OCI-LY7 (cell line): Measurements from ENCODE around the gene CNDP2. TPM values are rescaled to one million over a fixed set of nuclear protein-coding genes. Genes with fewer than 3 reads are reported as not detected.

Experiments
- BruUV-seq: library from RNA; stranded (reverse); fragments of 400-500 nt; replicated peaks from 2 replicates; lab custom pipeline; 2021; lab: Mats Ljungman, UMichigan
- CTCF ChIA-PET: fragments of 300-600 bp; sonication (Branson Sonifier 250); formaldehyde crosslinking; loops from one replicate; lab custom pipeline; 2022; ENCODE audit warnings: antibody characterized with exemption; ENCODE audit not compliant: unreplicated experiment; lab: Charles Lee
- POLR2A ChIA-PET: fragments of 300-600 bp; sonication (Branson Sonifier 250); formaldehyde crosslinking; loops from one replicate; lab custom pipeline; 2022; ENCODE audit warnings: antibody characterized with exemption; lab: Charles Lee
- DNase-seq: peaks from one replicate; pipeline ENCODE4 v3.0.0-alpha.2; 2015; ENCODE audit warnings: low spot score
- H2AFZ ChIP-seq: fragments of 200-600 bp; sonication (generic), shearing (Covaris generic); 2 replicates; pipeline ENCODE4 v1.6.1; 2014; ENCODE audit warnings: mild to moderate bottlenecking, antibody characterized with exemption, low read length, moderate library complexity
- H3K27ac ChIP-seq: fragments of 200-600 bp; sonication (generic); 2 replicates; pipeline ENCODE4 v1.5.1; 2014; ENCODE audit warnings: mixed run types, low read depth, mild to moderate bottlenecking, moderate library complexity, low read length, inconsistent platforms; ENCODE audit not compliant: poor library complexity, severe bottlenecking
- H3K36me3 ChIP-seq: fragments of 200-600 bp; sonication (generic); 2 replicates; pipeline ENCODE4 v1.6.1; 2014; ENCODE audit warnings: mild to moderate bottlenecking, antibody characterized with exemption, low read length, moderate library complexity, mixed read lengths; ENCODE audit not compliant: insufficient read depth
- H3K4me1 ChIP-seq: fragments of 200-600 bp; sonication (generic); 2 replicates; pipeline ENCODE4 v1.5.1; 2014; ENCODE audit warnings: mild to moderate bottlenecking, low read length; ENCODE audit not compliant: insufficient read depth, poor library complexity, severe bottlenecking
- H3K4me2 ChIP-seq: fragments of 200-600 bp; sonication (generic); 2 replicates; pipeline ENCODE4 v1.6.1; 2014; ENCODE audit warnings: mild to moderate bottlenecking, low read length
- H3K4me3 ChIP-seq: fragments of 200-600 bp; sonication (generic); 2 replicates; pipeline ENCODE4 v1.5.1; 2014; ENCODE audit warnings: mild to moderate bottlenecking, low read depth, low read length; ENCODE audit not compliant: poor library complexity, severe bottlenecking
- H3K79me2 ChIP-seq: fragments of 200-600 bp; sonication (generic); 2 replicates; pipeline ENCODE4 v1.6.1; 2016; ENCODE audit warnings: low read depth, mild to moderate bottlenecking, low read length, moderate library complexity, mixed read lengths; ENCODE audit not compliant: insufficient read depth
- H3K9me2 ChIP-seq: fragments of 200-600 bp; sonication (generic); 2 replicates; pipeline ENCODE4 v1.6.1; 2016; ENCODE audit warnings: mild to moderate bottlenecking, low read length, mixed read lengths; ENCODE audit not compliant: insufficient read depth
- H3K9me3 ChIP-seq: fragments of 200-600 bp; sonication (generic); 2 replicates; pipeline ENCODE4 v1.6.1; 2014; ENCODE audit warnings: mild to moderate bottlenecking, mixed run types, low read length, mixed read lengths
- H4K20me1 ChIP-seq: fragments of 200-600 bp; sonication (generic); 2 replicates; pipeline ENCODE4 v1.6.1; 2014; ENCODE audit warnings: mild to moderate bottlenecking, antibody characterized with exemption, low read length, moderate library complexity, mixed read lengths; ENCODE audit not compliant: insufficient read depth
- CTCF ChIP-seq: fragments of 200-600 bp; sonication (generic); conservative IDR thresholded peaks from 2 replicates; pipeline ENCODE4 v1.5.1; 2014; ENCODE audit warnings: mild to moderate bottlenecking, antibody characterized with exemption, low read length, moderate library complexity, mixed read lengths
- EZH2phosphoT487 ChIP-seq: fragments of 200-600 bp; sonication (generic); IDR thresholded peaks from 2 replicates; pipeline ENCODE4 v1.6.1; 2018; ENCODE audit warnings: low read depth, borderline replicate concordance, mild to moderate bottlenecking, mixed run types, antibody characterized with exemption, low read length, moderate library complexity, mixed read lengths
- intact Hi-C: fragments of 100-400 bp; cut with micrococcal nuclease; formaldehyde crosslinking; loops from one replicate; pipeline ENCODE4 v1.10.0; 2022; ENCODE audit not compliant: unreplicated experiment
- total RNA-seq, 2 experiments: library from RNA; depleted of rRNA in 1 of 2; stranded (reverse); fragments of >200 nt in 1 of 2; shearing (Covaris generic) in 1 of 2; gene quantifications; 2 replicates each; pipeline ENCODE4 v1.2.3, GENCODE V29; 2014 to 2022

The CNDP2 gene
- total RNA-seq, 2 experiments from 2014 or later: 28.5 to 94.8 TPM

GRCh38 chr18:74447404-74448152 lies 48.6 kb upstream of the CNDP2 start:
- POLR2A ChIA-PET: no interaction called here
- Histone ChIP-seq H4K20me1 (no peaks in the 10 kb centered on the region), H3K4me2 (no peak overlapping the region), H3K9me3 (no peaks in the 10 kb centered on the region), H3K4me3 (no peak overlapping the region), H3K4me1 (no peaks in the 10 kb centered on the region), H3K9me2 (no peaks in the 10 kb centered on the region), H3K79me2 (no peaks in the 10 kb centered on the region), H3K27ac (no peak overlapping the region), H2AFZ (no peak overlapping the region), H3K36me3 (no peaks in the 10 kb centered on the region)
- no TSS peak for BruUV-seq
- CTCF ChIA-PET: no interaction called here
- no peak for DNase-seq
- intact Hi-C loops: no loop called here
- no peak for TF ChIP-seq EZH2phosphoT487
- TF ChIP-seq CTCF: no peak

- Histone ChIP-seq H3K4me3 (no peak overlapping the region), H3K79me2 (no peaks in the 10 kb centered on the region), H3K36me3 (no peaks in the 10 kb centered on the region), H2AFZ (no peak overlapping the region), H3K9me2 (no peaks in the 10 kb centered on the region), H3K4me2 (no peak overlapping the region), H3K27ac (no peak overlapping the region), H4K20me1 (no peaks in the 10 kb centered on the region), H3K4me1 (no peaks in the 10 kb centered on the region), H3K9me3 (no peaks in the 10 kb centered on the region)
- intact Hi-C loops: no loop called here
- POLR2A ChIA-PET: no interaction called here
- TF ChIP-seq EZH2phosphoT487 (no peak), CTCF (no peak)
- BruUV-seq: no TSS peak
- CTCF ChIA-PET: no interaction called here
- no peak for DNase-seq
Measured at GRCh38 chr18:74450626-74451025, 45.5 kb upstream of the CNDP2 start.

GRCh38 chr18:74451148-74451547 lies 45.0 kb upstream of the CNDP2 start:
- Histone ChIP-seq H3K9me2 (no peaks in the 10 kb centered on the region), H4K20me1 (no peaks in the 10 kb centered on the region), H3K36me3 (no peaks in the 10 kb centered on the region), H3K4me3 (no peak overlapping the region), H3K4me1 (no peaks in the 10 kb centered on the region), H3K4me2 (no peak overlapping the region), H3K27ac (no peak overlapping the region), H2AFZ (no peak overlapping the region), H3K9me3 (no peaks in the 10 kb centered on the region), H3K79me2 (no peaks in the 10 kb centered on the region)
- ChIA-PET POLR2A (no interaction called here), CTCF (no interaction called here)
- intact Hi-C loops: no loop called here
- TF ChIP-seq CTCF (no peak), EZH2phosphoT487 (no peak)
- no peak for DNase-seq
- no TSS peak for BruUV-seq
